HG03378 (cell line): Measurements from ENCODE around the gene RAB10.
A peak's percentile ranks its signal among the peaks of the same experiment; 100 is the strongest.
"Not testable (repeated sequence)": the region's sequence is repeated elsewhere in the genome, so short reads cannot be mapped to it uniquely, and the experiment has no call there.

ENCODE experiments used
- ATAC-seq: cut with Tn5 transposase; IDR thresholded peaks from one replicate; pipeline ENCODE4 v1.9.1; 2021; ENCODE audit warnings: mild to moderate bottlenecking, moderate library complexity; ENCODE audit not compliant: unreplicated experiment

RAB10 gene

DNA sequence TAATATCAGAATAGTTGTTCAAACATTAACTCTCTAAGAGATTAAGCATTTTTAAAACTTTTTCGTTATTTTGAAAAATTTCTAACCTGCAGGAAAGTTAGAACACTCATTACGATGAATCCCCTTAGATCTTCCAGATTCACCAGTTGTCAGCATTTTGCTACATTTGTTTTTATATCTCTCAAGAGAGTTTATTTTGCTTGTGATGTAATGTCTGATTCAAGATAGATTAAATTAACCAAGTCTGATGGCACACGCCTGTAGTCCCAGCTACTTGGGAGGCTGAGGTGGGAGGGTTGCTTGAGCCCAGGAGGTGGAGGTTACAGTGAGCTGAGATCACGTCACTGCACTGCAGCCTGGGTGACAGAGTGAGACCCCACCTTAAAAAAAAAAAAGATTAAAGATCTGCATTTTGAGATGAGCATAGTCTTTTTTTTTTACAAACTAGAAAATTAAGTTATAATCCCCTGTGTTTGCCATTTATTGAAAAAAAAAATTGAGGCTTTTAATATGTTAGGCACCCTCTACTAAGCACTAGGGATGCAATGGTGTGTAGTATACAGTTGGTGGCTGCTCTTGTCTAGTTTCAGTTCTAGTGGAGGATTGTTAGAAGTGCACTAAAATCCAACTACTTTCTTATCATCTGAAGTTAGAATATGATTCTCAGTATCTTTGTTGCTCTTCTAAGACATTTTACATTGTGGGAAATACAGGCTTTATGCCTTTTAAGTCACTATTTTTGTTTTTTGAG, 20.9 kb downstream of the RAB10 start:
- ATAC-seq: no peak

DNA sequence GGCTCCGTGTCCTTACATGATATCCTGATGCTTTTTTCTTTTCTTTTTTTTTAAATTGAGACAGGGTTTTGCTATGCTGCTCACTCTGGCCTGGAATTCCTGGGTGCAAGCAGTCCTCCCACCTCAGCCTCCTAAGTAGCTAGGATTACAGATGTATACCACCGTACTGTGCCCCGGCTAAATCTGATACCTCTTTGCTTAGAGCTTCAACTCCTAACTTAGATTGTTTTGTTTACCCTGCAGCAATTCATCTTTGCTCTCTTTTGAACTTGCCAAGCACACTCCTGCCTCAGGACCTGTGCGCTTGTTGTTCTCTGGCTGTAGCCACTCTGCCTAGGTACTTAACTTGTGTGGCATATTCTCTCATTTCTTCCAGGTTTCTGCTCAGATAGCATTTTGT, 24.5 kb downstream of the RAB10 start:
- ATAC-seq: no peak

- ATAC-seq: no peak
Measured at GRCh38 chr2:26059542-26059941, 25.7 kb downstream of the RAB10 start.

DNA sequence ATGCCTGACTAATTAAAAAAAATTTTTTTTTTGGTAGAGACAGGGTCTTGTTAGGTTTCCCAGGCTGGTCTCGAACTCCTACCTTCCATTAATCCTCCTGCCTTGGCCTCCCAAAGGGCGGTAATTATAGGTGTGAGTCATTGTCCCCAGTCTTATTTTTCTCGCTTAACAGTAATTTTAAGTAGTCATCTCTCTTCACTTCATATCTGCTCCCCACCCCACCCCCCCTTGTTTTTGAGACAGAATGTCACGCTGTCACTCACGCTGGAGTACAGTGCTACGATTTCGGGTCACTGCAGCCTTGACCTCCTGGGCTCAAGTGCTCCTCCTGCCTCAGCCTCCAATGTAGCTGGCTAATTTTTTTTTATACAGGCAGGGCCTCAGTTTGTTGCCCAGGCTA, 27.7 kb downstream of the RAB10 start:
- ATAC-seq: no peak

GRCh38 chr2:26064846-26065245, 31.0 kb downstream of the RAB10 start:
- no peak for ATAC-seq

- ATAC-seq: no peak
Measured at GRCh38 chr2:26067186-26067974, 33.5 kb downstream of the RAB10 start.

DNA sequence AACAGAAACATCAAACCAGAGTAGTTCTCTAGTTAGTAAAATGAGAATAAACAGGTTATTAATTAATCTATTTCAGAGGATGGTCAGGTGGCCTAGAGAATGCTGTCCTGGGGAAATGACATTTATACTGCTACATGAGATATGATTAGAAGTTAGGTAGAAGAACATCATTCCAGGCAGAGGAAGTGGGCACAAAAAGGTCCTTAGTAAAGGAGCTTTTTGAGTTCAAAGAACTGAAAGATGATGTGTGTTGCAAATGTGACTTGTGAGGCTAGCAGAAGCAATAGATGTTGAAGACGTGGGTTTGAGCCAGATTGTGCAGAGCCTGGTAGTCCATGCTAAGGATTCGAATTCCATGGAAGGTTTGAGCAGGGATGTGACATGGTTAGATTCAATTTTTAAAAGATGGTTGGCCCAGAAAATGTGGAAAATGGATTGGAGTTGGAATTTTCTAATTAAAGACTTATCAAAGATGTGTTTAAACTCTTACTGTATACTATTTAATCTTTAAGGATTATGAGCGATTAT, 34.2 kb downstream of the RAB10 start:
- ATAC-seq: no peak

GRCh38 chr2:26068602-26069298, 34.9 kb downstream of the RAB10 start:
- peak; percentile 67 for ATAC-seq

GRCh38 chr2:26070730-26071129, 36.8 kb downstream of the RAB10 start:
- no peak for ATAC-seq

- no peak for ATAC-seq
Measured at GRCh38 chr2:26072925-26073768, 39.3 kb downstream of the RAB10 start.

GRCh38 chr2:26073830-26074229, 39.9 kb downstream of the RAB10 start:
- ATAC-seq: no peak

DNA sequence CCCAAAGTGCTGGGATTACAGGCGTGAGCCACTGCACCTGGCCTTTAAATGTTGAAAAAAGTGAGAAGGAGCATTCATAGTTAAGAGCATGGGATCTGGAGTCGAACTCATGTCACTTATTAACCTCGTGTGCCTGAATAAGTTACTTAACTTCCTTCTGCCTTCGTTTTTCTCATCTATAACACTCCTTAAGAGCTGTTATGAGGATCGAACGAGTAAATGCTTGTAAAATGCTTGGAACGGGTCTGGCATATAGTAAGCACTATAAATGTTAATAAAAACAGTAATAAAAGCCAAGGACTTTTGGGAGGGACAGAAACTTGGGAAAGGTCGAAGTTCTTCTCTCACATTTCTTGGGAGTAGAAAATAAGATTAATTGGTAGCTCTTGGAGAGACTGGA, 40.8 kb downstream of the RAB10 start:
- no peak for ATAC-seq

GRCh38 chr2:26075173-26075572, 41.3 kb downstream of the RAB10 start:
- no peak for ATAC-seq

- ATAC-seq: no peak
Measured at GRCh38 chr2:26076001-26076587, 42.2 kb downstream of the RAB10 start.

DNA sequence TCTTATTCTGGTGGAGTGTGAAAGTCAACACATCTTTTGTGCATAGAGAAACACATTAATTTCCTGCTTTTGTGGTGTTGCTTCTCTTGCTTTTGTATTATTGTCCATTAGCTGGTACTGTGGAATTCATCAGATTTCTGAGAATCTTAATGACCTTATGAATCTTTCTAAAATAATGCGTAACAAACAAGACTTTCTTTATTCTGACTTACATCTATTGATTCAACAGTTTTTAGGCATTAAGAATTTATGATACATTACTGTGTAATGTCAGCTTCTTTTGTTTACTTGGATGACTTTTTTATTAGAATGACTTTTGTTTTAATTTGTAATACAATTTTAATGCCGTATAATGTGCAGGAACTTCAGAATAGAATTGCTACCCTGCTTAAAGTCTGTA, 43.4 kb downstream of the RAB10 start:
- ATAC-seq: no peak

- no peak for ATAC-seq
Measured at GRCh38 chr2:26078939-26079338, 45.1 kb downstream of the RAB10 start.

GRCh38 chr2:26080356-26080755, 46.5 kb downstream of the RAB10 start:
- ATAC-seq: no peak

GRCh38 chr2:26080925-26081324, 47.0 kb downstream of the RAB10 start:
- ATAC-seq: not testable (repeated sequence)

GRCh38 chr2:26081556-26081955, 47.7 kb downstream of the RAB10 start:
- no peak for ATAC-seq

- ATAC-seq: peak; percentile 61
Measured at GRCh38 chr2:26086155-26086637, 52.3 kb downstream of the RAB10 start.
